Measurements from ENCODE around the gene LMBRD1. TPM values are rescaled to one million over a fixed set of nuclear protein-coding genes. Genes with fewer than 3 reads are reported as not detected.

LMBRD1 gene
- polyA plus RNA-seq (2013, experiment 1 of 2): 43.9 TPM
- 45.5 TPM for polyA plus RNA-seq (2013, experiment 2 of 2)

GRCh38 chr6:69796642-69797390 lies at the start of gene LMBRD1:
Gene LMBRD1 (minus strand): TSS chr6:69797010. CDS start chr6:69796881, 129 bp downstream.
- peak within 1 kb of the TSS; percentile 45 for H2BK120ac ChIP-seq (ENCODE audit: low read depth, low read length)
- 4% methylated on average over 37 of the region's 39 CpGs for WGBS

GRCh38 chr6:69846312-69846711 lies 49.5 kb upstream of the LMBRD1 start:
- Histone ChIP-seq H3K4ac (ENCODE audit: low read depth in 1 of 2, low read length in 2 of 2) (no peak overlapping the region), H2BK12ac (ENCODE audit: low read length in 2 of 2) (no peak overlapping the region), H3K9me3 (ENCODE audit: control insufficient read depth, low read length) (peaks cover 2% of the 10 kb centered on the region), H3K14ac (ENCODE audit: low read length in 2 of 2) (no peak overlapping the region), H3K4me2 (ENCODE audit: low read length, poor library complexity, severe bottlenecking) (no peak overlapping the region), H3K27me3 (ENCODE audit: control insufficient read depth in 1 of 2, insufficient read depth in 1 of 2, low read length in 2 of 2) (no peaks in the 10 kb centered on the region), H3K27ac (ENCODE audit: low read length, poor library complexity, severe bottlenecking) (no peak overlapping the region), H2BK5ac (ENCODE audit: low read depth, low read length, poor library complexity, severe bottlenecking) (no peak overlapping the region), H3K23ac (ENCODE audit: low read length in 2 of 2) (no peak overlapping the region), H3K9ac (ENCODE audit: low read length) (no peak overlapping the region), H2BK15ac (ENCODE audit: low read depth, poor library complexity, severe bottlenecking) (no peak overlapping the region), H3K79me1 (replicated peaks; ENCODE audit: low read length, poor library complexity, severe bottlenecking) (no peaks in the 10 kb centered on the region), H3K4me1 (ENCODE audit: control insufficient read depth, insufficient read depth, low read depth, low read length) (no peaks in the 10 kb centered on the region), H3K4me3 (ENCODE audit: insufficient read depth in 1 of 2, low read depth in 1 of 2, low read length in 2 of 2) (no peak overlapping the region), H3K36me3 (ENCODE audit: control insufficient read depth in 1 of 2, insufficient read depth in 2 of 2, low read depth in 1 of 2, low read length in 2 of 2) (no peaks in the 10 kb centered on the region), H3K18ac (ENCODE audit: low read depth in 1 of 2, low read length in 2 of 2) (peak overlapping the region in 1 of 2 experiments; percentile 34), H2AFZ (ENCODE audit: low read depth, low read length) (no peak overlapping the region), H4K91ac (ENCODE audit: low read length) (no peak overlapping the region), H2AK5ac (ENCODE audit: low read length, severe bottlenecking) (no peak overlapping the region), H2BK120ac (ENCODE audit: low read depth, low read length) (no peak overlapping the region), H4K8ac (ENCODE audit: low read length) (no peak overlapping the region)
- no peak for DNase-seq
- 75% methylated on average over 2 of the region's 2 CpGs for WGBS

More at GRCh38 chr6:69796642-69797390, at the start of gene LMBRD1:
- Histone ChIP-seq H3K18ac (ENCODE audit: low read depth in 1 of 2, low read length in 2 of 2) (peak within 1 kb of the TSS; percentile 63 to 79), H3K36me3 (ENCODE audit: control insufficient read depth in 1 of 2, insufficient read depth in 2 of 2, low read depth in 1 of 2, low read length in 2 of 2) (no peaks in the 10 kb centered on the region), H2BK5ac (ENCODE audit: low read depth, low read length, poor library complexity, severe bottlenecking) (no peak within 1 kb of the TSS), H2BK15ac (ENCODE audit: low read depth, poor library complexity, severe bottlenecking) (no peak within 1 kb of the TSS), H3K4me2 (ENCODE audit: low read length, poor library complexity, severe bottlenecking) (peak within 1 kb of the TSS; percentile 73), H3K4ac (ENCODE audit: low read depth in 1 of 2, low read length in 2 of 2) (peak within 1 kb of the TSS; percentile 24 to 65), H2AFZ (ENCODE audit: low read depth, low read length) (peak within 1 kb of the TSS; percentile 54), H3K14ac (ENCODE audit: low read length in 2 of 2) (peak within 1 kb of the TSS in 1 of 2 experiments; percentile 49), H3K4me1 (ENCODE audit: control insufficient read depth, insufficient read depth, low read depth, low read length) (no peaks in the 10 kb centered on the region), H3K23ac (ENCODE audit: low read length in 2 of 2) (no peak within 1 kb of the TSS), H4K91ac (ENCODE audit: low read length) (peak within 1 kb of the TSS; percentile 64), H3K9me3 (ENCODE audit: control insufficient read depth, low read length) (no peaks in the 10 kb centered on the region), H2BK12ac (ENCODE audit: low read length in 2 of 2) (peak within 1 kb of the TSS in 1 of 2 experiments; percentile 66), H3K27ac (ENCODE audit: low read length, poor library complexity, severe bottlenecking) (peak within 1 kb of the TSS; percentile 46), H2AK5ac (ENCODE audit: low read length, severe bottlenecking) (no peak within 1 kb of the TSS), H4K8ac (ENCODE audit: low read length) (peak within 1 kb of the TSS; percentile 97), H3K27me3 (ENCODE audit: control insufficient read depth in 1 of 2, insufficient read depth in 1 of 2, low read length in 2 of 2) (no peaks in the 10 kb centered on the region), H3K4me3 (ENCODE audit: insufficient read depth in 1 of 2, low read depth in 1 of 2, low read length in 2 of 2) (peak within 1 kb of the TSS; percentile 81 to 85), H3K9ac (ENCODE audit: low read length) (peak within 1 kb of the TSS; percentile 90), H3K79me1 (replicated peaks; ENCODE audit: low read length, poor library complexity, severe bottlenecking) (peaks cover 12% of the 10 kb centered on the region)
- DNase-seq: peak; percentile 93

GRCh38 chr6:69843189-69843588 lies 46.4 kb upstream of the LMBRD1 start:
- no peak for DNase-seq
- no peak overlapping the region for H3K9ac ChIP-seq (ENCODE audit: low read length)
- no peaks in the 10 kb centered on the region for H3K4me1 ChIP-seq (ENCODE audit: control insufficient read depth, insufficient read depth, low read depth, low read length)
- H2AK5ac ChIP-seq (ENCODE audit: low read length, severe bottlenecking): no peak overlapping the region
- no peak overlapping the region for H3K18ac ChIP-seq (ENCODE audit: low read depth in 1 of 2, low read length in 2 of 2)
- H3K27me3 ChIP-seq (ENCODE audit: control insufficient read depth in 1 of 2, insufficient read depth in 1 of 2, low read length in 2 of 2): no peaks in the 10 kb centered on the region
- no peak overlapping the region for H2AFZ ChIP-seq (ENCODE audit: low read depth, low read length)
- no CpG with 5 or more reads among the region's 1 CpG for WGBS
- no peak overlapping the region for H2BK15ac ChIP-seq (ENCODE audit: low read depth, poor library complexity, severe bottlenecking)
- no peak overlapping the region for H2BK120ac ChIP-seq (ENCODE audit: low read depth, low read length)
- no peaks in the 10 kb centered on the region for H3K79me1 ChIP-seq (replicated peaks; ENCODE audit: low read length, poor library complexity, severe bottlenecking)
- H3K27ac ChIP-seq (ENCODE audit: low read length, poor library complexity, severe bottlenecking): no peak overlapping the region
- H2BK12ac ChIP-seq (ENCODE audit: low read length in 2 of 2): no peak overlapping the region
- H3K4ac ChIP-seq (ENCODE audit: low read depth in 1 of 2, low read length in 2 of 2): no peak overlapping the region
- no peak overlapping the region for H3K23ac ChIP-seq (ENCODE audit: low read length in 2 of 2)
- H3K9me3 ChIP-seq (ENCODE audit: control insufficient read depth, low read length): no peaks in the 10 kb centered on the region
- H3K4me3 ChIP-seq (ENCODE audit: insufficient read depth in 1 of 2, low read depth in 1 of 2, low read length in 2 of 2): no peak overlapping the region
- H3K4me2 ChIP-seq (ENCODE audit: low read length, poor library complexity, severe bottlenecking): no peak overlapping the region
- H2BK5ac ChIP-seq (ENCODE audit: low read depth, low read length, poor library complexity, severe bottlenecking): no peak overlapping the region
- H3K36me3 ChIP-seq (ENCODE audit: control insufficient read depth in 1 of 2, insufficient read depth in 2 of 2, low read depth in 1 of 2, low read length in 2 of 2): no peaks in the 10 kb centered on the region
- no peak overlapping the region for H4K91ac ChIP-seq (ENCODE audit: low read length)
- H4K8ac ChIP-seq (ENCODE audit: low read length): no peak overlapping the region
- no peak overlapping the region for H3K14ac ChIP-seq (ENCODE audit: low read length in 2 of 2)

- H2BK12ac ChIP-seq (ENCODE audit: low read length in 2 of 2): no peak overlapping the region
- H3K4ac ChIP-seq (ENCODE audit: low read depth in 1 of 2, low read length in 2 of 2): no peak overlapping the region
- H3K9ac ChIP-seq (ENCODE audit: low read length): no peak overlapping the region
- no peak overlapping the region for H3K4me3 ChIP-seq (ENCODE audit: insufficient read depth in 1 of 2, low read depth in 1 of 2, low read length in 2 of 2)
- DNase-seq: no peak
- H3K9me3 ChIP-seq (ENCODE audit: control insufficient read depth, low read length): no peaks in the 10 kb centered on the region
- 56% methylated on average over 1 of the region's 1 CpG for WGBS
- H4K91ac ChIP-seq (ENCODE audit: low read length): no peak overlapping the region
- no peak overlapping the region for H3K4me2 ChIP-seq (ENCODE audit: low read length, poor library complexity, severe bottlenecking)
- no peak overlapping the region for H2AK5ac ChIP-seq (ENCODE audit: low read length, severe bottlenecking)
- H2AFZ ChIP-seq (ENCODE audit: low read depth, low read length): no peak overlapping the region
- H3K79me1 ChIP-seq (replicated peaks; ENCODE audit: low read length, poor library complexity, severe bottlenecking): no peaks in the 10 kb centered on the region
- H3K27me3 ChIP-seq (ENCODE audit: control insufficient read depth in 1 of 2, insufficient read depth in 1 of 2, low read length in 2 of 2): no peaks in the 10 kb centered on the region
- H3K14ac ChIP-seq (ENCODE audit: low read length in 2 of 2): no peak overlapping the region
- H3K27ac ChIP-seq (ENCODE audit: low read length, poor library complexity, severe bottlenecking): no peak overlapping the region
- H2BK5ac ChIP-seq (ENCODE audit: low read depth, low read length, poor library complexity, severe bottlenecking): no peak overlapping the region
- no peak overlapping the region for H3K23ac ChIP-seq (ENCODE audit: low read length in 2 of 2)
- H3K18ac ChIP-seq (ENCODE audit: low read depth in 1 of 2, low read length in 2 of 2): no peak overlapping the region
- H3K4me1 ChIP-seq (ENCODE audit: control insufficient read depth, insufficient read depth, low read depth, low read length): no peaks in the 10 kb centered on the region
- H2BK15ac ChIP-seq (ENCODE audit: low read depth, poor library complexity, severe bottlenecking): no peak overlapping the region
- no peak overlapping the region for H2BK120ac ChIP-seq (ENCODE audit: low read depth, low read length)
- H4K8ac ChIP-seq (ENCODE audit: low read length): no peak overlapping the region
- no peaks in the 10 kb centered on the region for H3K36me3 ChIP-seq (ENCODE audit: control insufficient read depth in 1 of 2, insufficient read depth in 2 of 2, low read depth in 1 of 2, low read length in 2 of 2)
Measured at GRCh38 chr6:69841862-69842261, 45.1 kb upstream of the LMBRD1 start.
